ENCODE results near the gene FAAP20. TPM values are rescaled to one million over a fixed set of nuclear protein-coding genes. Genes with fewer than 3 reads are reported as not detected.
A peak's percentile ranks its signal among the peaks of the same experiment; 100 is the strongest.

The FAAP20 gene, protein sequence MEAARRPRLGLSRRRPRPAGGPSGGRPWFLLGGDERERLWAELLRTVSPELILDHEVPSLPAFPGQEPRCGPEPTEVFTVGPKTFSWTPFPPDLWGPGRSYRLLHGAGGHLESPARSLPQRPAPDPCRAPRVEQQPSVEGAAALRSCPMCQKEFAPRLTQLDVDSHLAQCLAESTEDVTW
- polyA plus RNA-seq (45.3 and 53.0 TPM in 2 replicates), polyA minus RNA-seq (25.4 and 35.3 TPM in 2 replicates)

DNA sequence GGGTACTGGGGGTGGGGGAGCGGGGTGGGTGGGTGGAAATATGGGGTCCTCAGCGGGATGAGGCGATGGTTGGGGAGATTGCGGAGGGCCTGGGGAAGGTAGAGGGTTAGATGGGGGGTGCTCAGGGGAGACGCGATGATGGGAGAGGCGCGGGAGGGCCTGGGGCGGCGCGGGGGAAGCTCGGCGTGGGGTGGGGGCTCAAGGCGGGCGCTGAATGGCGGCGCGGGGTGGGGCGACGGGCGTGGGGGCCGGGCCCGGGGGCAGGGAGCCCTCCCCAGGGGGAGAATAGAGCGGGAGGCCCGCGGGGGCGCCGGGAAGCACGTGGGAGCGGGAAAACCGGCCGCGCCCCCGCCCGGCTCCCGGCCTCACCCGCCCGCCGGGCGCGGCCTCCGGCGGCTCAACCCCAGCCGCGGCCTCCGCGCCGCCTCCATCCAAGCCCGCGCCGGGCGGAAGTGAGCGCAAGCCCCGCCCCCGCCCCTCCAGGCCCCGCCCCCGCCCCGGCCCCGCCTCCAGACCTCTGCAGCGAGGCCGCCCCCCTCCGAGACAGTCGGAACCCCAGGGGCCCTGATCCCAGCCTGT lies at the start of gene FAAP20:
Gene FAAP20 (minus strand): TSS at position 454 of the 579 bp plus-strand sequence. CDS start 23 bp downstream, at position 431.
- H3K9me3 ChIP-seq (ENCODE audit: low read length), result no peaks in the 10 kb centered on the region
- no peaks in the 10 kb centered on the region for H3K9me2 ChIP-seq (ENCODE audit: insufficient read depth, low read length)
- no peaks in the 10 kb centered on the region for H4K20me1 ChIP-seq (ENCODE audit: insufficient read depth)
- H3K27ac ChIP-seq (ENCODE audit: low read length), result peak within 1 kb of the TSS; percentile 74
- H3F3A ChIP-seq (ENCODE audit: insufficient read depth, low read length, poor library complexity, severe bottlenecking), result no peaks in the 10 kb centered on the region
- no peaks in the 10 kb centered on the region for H3K36me3 ChIP-seq (ENCODE audit: insufficient read depth, low read length)
- peak within 1 kb of the TSS; percentile 76 for H3K4me2 ChIP-seq (ENCODE audit: low read length)
- H3K79me2 ChIP-seq (replicated peaks; ENCODE audit: insufficient read depth, low read length), result peaks cover 3% of the 10 kb centered on the region
- TF ChIP-seq, protein P1, sequence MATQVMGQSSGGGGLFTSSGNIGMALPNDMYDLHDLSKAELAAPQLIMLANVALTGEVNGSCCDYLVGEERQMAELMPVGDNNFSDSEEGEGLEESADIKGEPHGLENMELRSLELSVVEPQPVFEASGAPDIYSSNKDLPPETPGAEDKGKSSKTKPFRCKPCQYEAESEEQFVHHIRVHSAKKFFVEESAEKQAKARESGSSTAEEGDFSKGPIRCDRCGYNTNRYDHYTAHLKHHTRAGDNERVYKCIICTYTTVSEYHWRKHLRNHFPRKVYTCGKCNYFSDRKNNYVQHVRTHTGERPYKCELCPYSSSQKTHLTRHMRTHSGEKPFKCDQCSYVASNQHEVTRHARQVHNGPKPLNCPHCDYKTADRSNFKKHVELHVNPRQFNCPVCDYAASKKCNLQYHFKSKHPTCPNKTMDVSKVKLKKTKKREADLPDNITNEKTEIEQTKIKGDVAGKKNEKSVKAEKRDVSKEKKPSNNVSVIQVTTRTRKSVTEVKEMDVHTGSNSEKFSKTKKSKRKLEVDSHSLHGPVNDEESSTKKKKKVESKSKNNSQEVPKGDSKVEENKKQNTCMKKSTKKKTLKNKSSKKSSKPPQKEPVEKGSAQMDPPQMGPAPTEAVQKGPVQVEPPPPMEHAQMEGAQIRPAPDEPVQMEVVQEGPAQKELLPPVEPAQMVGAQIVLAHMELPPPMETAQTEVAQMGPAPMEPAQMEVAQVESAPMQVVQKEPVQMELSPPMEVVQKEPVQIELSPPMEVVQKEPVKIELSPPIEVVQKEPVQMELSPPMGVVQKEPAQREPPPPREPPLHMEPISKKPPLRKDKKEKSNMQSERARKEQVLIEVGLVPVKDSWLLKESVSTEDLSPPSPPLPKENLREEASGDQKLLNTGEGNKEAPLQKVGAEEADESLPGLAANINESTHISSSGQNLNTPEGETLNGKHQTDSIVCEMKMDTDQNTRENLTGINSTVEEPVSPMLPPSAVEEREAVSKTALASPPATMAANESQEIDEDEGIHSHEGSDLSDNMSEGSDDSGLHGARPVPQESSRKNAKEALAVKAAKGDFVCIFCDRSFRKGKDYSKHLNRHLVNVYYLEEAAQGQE (IDR thresholded peaks at IDR 0.05; ENCODE audit: borderline replicate concordance), result no peak
- TF ChIP-seq SMC3 (conservative IDR thresholded peaks at IDR 0.05; ENCODE audit: poor library complexity) (no peak), RAD21 (conservative IDR thresholded peaks at IDR 0.05) (no peak), EP300 (conservative IDR thresholded peaks at IDR 0.05; ENCODE audit: poor library complexity, severe bottlenecking) (no peak), POLR2AphosphoS5 (IDR thresholded peaks at IDR 0.05) (peak; percentile 59), MXI1 (conservative IDR thresholded peaks at IDR 0.05; ENCODE audit: poor library complexity, severe bottlenecking) (no peak)
- H3K9ac ChIP-seq (ENCODE audit: low read length), result peak within 1 kb of the TSS; percentile 82
- no peaks in the 10 kb centered on the region for H3K27me3 ChIP-seq (ENCODE audit: insufficient read depth, low read depth, low read length)
- H3K4me3 ChIP-seq (ENCODE audit: low read length), result peak within 1 kb of the TSS; percentile 80
- peak within 1 kb of the TSS; percentile 80 for H2AFZ ChIP-seq (ENCODE audit: low read depth, low read length)

DNA sequence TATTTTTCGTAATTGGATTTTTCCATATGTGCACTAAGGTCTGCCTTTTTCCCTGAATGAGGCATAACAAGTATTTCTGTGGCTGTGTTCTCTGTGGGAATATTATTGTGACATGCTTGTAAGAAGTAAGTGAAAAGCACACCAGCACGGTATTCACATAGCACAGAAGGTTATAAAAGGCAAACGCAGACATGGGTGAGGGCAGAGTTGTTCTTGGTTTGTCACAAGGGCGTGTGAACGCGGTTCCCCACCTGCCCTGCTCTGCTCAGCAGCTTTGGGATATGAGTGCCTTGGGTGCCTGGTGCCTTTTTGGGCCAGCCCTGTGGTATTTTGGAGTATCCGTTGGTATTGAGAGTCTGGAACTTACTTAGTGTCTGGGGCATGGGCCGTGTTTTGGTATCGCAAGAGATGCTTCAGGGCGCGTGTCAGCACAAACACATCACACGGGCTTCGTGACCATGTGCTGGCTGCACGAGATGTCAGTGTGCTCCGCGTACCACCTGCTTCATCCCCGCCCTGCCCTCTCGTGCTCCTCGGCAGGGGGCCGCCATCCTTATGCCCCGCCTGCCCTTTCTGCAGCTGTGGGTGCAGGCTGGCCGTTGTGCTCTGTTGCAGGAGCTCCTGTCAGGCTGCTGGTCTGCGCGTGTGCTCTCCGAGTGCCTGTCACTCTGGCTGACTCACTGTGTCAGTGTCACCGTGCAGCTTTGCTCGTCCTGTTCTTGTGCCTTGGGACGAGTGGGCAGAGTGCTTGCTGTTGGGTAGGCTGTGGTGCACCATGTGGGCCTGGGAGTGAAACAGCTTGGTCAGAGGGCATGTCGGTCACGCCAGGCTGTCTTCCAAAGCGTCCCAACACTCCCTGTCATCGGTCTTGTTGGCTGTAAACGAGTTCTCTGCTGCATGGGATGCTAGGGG lies 48.5 kb upstream of the FAAP20 start:
- H3K79me2 ChIP-seq (replicated peaks; ENCODE audit: insufficient read depth, low read length), result peaks cover 63% of the 10 kb centered on the region
- peak overlapping the region; percentile 19 for H3K4me3 ChIP-seq (ENCODE audit: low read length)
- no peaks in the 10 kb centered on the region for H3K27me3 ChIP-seq (ENCODE audit: insufficient read depth, low read depth, low read length)
- TF ChIP-seq, protein P1 (IDR thresholded peaks at IDR 0.05; ENCODE audit: borderline replicate concordance), result no peak
- no peak for TF ChIP-seq POLR2AphosphoS5 (IDR thresholded peaks at IDR 0.05)
- TF ChIP-seq EZH2 (IDR thresholded peaks at IDR 0.05; ENCODE audit: borderline replicate concordance, insufficient read depth, low read length, poor library complexity, severe bottlenecking), result no peak
- TF ChIP-seq TAF1 (IDR thresholded peaks at IDR 0.05; ENCODE audit: low read depth), result no peak
- TF ChIP-seq SMC3 (conservative IDR thresholded peaks at IDR 0.05; ENCODE audit: poor library complexity), result no peak
- TF ChIP-seq, protein P2, sequence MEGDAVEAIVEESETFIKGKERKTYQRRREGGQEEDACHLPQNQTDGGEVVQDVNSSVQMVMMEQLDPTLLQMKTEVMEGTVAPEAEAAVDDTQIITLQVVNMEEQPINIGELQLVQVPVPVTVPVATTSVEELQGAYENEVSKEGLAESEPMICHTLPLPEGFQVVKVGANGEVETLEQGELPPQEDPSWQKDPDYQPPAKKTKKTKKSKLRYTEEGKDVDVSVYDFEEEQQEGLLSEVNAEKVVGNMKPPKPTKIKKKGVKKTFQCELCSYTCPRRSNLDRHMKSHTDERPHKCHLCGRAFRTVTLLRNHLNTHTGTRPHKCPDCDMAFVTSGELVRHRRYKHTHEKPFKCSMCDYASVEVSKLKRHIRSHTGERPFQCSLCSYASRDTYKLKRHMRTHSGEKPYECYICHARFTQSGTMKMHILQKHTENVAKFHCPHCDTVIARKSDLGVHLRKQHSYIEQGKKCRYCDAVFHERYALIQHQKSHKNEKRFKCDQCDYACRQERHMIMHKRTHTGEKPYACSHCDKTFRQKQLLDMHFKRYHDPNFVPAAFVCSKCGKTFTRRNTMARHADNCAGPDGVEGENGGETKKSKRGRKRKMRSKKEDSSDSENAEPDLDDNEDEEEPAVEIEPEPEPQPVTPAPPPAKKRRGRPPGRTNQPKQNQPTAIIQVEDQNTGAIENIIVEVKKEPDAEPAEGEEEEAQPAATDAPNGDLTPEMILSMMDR (IDR thresholded peaks at IDR 0.05; ENCODE audit: poor library complexity, severe bottlenecking), result no peak
- TF ChIP-seq EP300 (conservative IDR thresholded peaks at IDR 0.05; ENCODE audit: poor library complexity, severe bottlenecking), result no peak
- TF ChIP-seq RAD21 (conservative IDR thresholded peaks at IDR 0.05), result no peak
- TF ChIP-seq MXI1 (conservative IDR thresholded peaks at IDR 0.05; ENCODE audit: poor library complexity, severe bottlenecking), result no peak
- H4K20me1 ChIP-seq (ENCODE audit: insufficient read depth), result no peaks in the 10 kb centered on the region
- H3K9me2 ChIP-seq (ENCODE audit: insufficient read depth, low read length), result no peaks in the 10 kb centered on the region
- no peak overlapping the region for H2AFZ ChIP-seq (ENCODE audit: low read depth, low read length)
- no peaks in the 10 kb centered on the region for H3K9me3 ChIP-seq (ENCODE audit: low read length)
- no peak overlapping the region for H3K4me2 ChIP-seq (ENCODE audit: low read length)
- H3K27ac ChIP-seq (ENCODE audit: low read length), result no peak overlapping the region
- H3K9ac ChIP-seq (ENCODE audit: low read length), result no peak overlapping the region
- no peaks in the 10 kb centered on the region for H3K36me3 ChIP-seq (ENCODE audit: insufficient read depth, low read length)
- no peaks in the 10 kb centered on the region for H3F3A ChIP-seq (ENCODE audit: insufficient read depth, low read length, poor library complexity, severe bottlenecking)
